Heart left ventricle (tissue), 13 donors: ENCODE measurements around the gene GK2.

Source experiments
- POLR2A ChIP-seq, 2 donors: fragments of 450-650 bp; IDR thresholded peaks; one replicate each; pipeline ENCODE4 v1.6.1; 2017; ENCODE audit warnings: antibody characterized with exemption in 2 of 2, mild to moderate bottlenecking in 2 of 2, moderate library complexity in 2 of 2
- TF ChIP-seq, protein P1 (sequence below), 12 donors: fragments of 200-600 bp; sonication (generic) in 4 of 12; IDR thresholded peaks; one replicate each; pipeline versions ENCODE4 v1.5.0 to v1.8.0; 2018 to 2022; ENCODE audit warnings: antibody characterized with exemption in 12 of 12, mild to moderate bottlenecking in 5 of 12
- donor health status: ischemic (EF 13 %, LVEDD 7.1; RV severe dilation, severe dysfunction).
- donor health status: DM: no; HTN: yes; CAD: no.
- donor health status: DM: no; HTN: no; CAD: no.
- donor health status: ischemic (EF 25% LVEDD 6.9; RV normal size, moderate dysfunction).
- donor health status: ischemic (EF 25% LVEDD 5.7; RV mildly dilated, moderate dysfunction).
- donor health status: ischemic (EF 35%, LVEDD 5.7; RV mildly dilated, moderate dysfunction).
- donor health status: nonischemic (EF 11% LVEDD 7.7; RV severe dilation, severe dysfunction).
- donor health status: DM: yes; HTN: yes; CAD: no.
- donor health status: PGD.
- donor health status: ischemic (EF 29% LVEDD 5.4; RV normal size, mild dysfunction).
- donor health status: nonischemic (EF 23%, LVEDD 6.1; RV moderate dilation, normal function).

DNA sequence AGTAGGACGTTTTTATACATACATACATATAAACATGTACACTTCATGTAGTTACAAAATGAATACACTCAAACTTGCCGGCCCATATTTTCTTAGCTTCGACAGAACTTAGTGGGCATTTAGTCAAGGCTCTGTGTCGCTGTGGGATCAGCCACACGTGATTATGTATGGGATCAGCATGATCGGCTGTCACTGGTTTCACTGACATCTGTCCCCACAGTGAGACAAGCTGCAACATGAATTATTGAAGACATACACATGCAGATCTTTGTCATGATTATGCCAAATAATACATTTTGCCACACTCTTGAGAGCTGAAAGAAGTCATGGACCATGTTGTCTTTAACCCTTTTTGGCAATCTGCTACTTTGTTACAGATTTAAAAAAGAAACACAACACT, 44.0 kb downstream of the GK2 start:
- TF ChIP-seq, protein P1, sequence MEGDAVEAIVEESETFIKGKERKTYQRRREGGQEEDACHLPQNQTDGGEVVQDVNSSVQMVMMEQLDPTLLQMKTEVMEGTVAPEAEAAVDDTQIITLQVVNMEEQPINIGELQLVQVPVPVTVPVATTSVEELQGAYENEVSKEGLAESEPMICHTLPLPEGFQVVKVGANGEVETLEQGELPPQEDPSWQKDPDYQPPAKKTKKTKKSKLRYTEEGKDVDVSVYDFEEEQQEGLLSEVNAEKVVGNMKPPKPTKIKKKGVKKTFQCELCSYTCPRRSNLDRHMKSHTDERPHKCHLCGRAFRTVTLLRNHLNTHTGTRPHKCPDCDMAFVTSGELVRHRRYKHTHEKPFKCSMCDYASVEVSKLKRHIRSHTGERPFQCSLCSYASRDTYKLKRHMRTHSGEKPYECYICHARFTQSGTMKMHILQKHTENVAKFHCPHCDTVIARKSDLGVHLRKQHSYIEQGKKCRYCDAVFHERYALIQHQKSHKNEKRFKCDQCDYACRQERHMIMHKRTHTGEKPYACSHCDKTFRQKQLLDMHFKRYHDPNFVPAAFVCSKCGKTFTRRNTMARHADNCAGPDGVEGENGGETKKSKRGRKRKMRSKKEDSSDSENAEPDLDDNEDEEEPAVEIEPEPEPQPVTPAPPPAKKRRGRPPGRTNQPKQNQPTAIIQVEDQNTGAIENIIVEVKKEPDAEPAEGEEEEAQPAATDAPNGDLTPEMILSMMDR (IDR thresholded peaks at IDR 0.05): no peak
- no peak for TF ChIP-seq POLR2A (IDR thresholded peaks at IDR 0.05)
